ENCODE results near the gene UNC13B.

GRCh38 chr9:35385042-35385441, 223.2 kb downstream of the UNC13B start:
- TF ChIP-seq, protein P1, sequence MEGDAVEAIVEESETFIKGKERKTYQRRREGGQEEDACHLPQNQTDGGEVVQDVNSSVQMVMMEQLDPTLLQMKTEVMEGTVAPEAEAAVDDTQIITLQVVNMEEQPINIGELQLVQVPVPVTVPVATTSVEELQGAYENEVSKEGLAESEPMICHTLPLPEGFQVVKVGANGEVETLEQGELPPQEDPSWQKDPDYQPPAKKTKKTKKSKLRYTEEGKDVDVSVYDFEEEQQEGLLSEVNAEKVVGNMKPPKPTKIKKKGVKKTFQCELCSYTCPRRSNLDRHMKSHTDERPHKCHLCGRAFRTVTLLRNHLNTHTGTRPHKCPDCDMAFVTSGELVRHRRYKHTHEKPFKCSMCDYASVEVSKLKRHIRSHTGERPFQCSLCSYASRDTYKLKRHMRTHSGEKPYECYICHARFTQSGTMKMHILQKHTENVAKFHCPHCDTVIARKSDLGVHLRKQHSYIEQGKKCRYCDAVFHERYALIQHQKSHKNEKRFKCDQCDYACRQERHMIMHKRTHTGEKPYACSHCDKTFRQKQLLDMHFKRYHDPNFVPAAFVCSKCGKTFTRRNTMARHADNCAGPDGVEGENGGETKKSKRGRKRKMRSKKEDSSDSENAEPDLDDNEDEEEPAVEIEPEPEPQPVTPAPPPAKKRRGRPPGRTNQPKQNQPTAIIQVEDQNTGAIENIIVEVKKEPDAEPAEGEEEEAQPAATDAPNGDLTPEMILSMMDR (IDR thresholded peaks at IDR 0.05), result no peak
- TF ChIP-seq USF2 (CRISPR knock-in tag; IDR thresholded peaks at IDR 0.05) (no peak), SP1 (CRISPR knock-in tag; conservative IDR thresholded peaks at IDR 0.05) (no peak), E2F5 (CRISPR knock-in tag; IDR thresholded peaks at IDR 0.05) (no peak), TEAD4 (CRISPR knock-in tag; IDR thresholded peaks at IDR 0.05) (no peak), ZNF263 (CRISPR knock-in tag; IDR thresholded peaks at IDR 0.05; ENCODE audit: low read depth) (no peak)
